ENCODE data around the gene HOXA5.

DNA sequence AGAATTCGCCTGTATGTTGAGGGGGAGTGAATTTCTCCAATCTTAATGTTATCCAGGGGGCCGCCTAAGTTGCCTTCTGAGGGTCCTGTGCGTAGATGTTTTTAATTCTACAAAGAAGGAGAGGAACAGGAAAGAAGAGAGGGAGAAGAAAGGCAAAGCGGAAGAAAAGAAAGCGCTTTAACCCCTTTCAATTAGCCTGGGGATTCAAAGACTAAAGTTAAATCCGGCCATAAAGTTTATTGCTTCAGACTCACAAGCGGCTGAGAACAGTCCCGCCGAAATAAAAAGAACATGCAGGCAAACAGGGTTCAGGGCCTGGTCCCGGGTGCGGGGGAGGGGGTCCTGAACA lies 4.5 kb downstream of the HOXA5 start:
- TF ChIP-seq CTCF (IDR thresholded peaks at IDR 0.05) (no peak), POLR2A (IDR thresholded peaks at IDR 0.05) (no peak)

All from heart left ventricle (tissue), 13 donors.